Naive thymus-derived CD4-positive, alpha-beta T cell (primary cell): ENCODE measurements around the gene ACTG2. TPM values are rescaled to one million over a fixed set of nuclear protein-coding genes. Genes with fewer than 3 reads are reported as not detected.

Experiments
- ATAC-seq: fragments of 150-1000 bp; cut with Tn5 transposase; 2 replicates; pipeline ENCODE4 v1.10.0; 2021; ENCODE audit warnings: mild to moderate bottlenecking, moderate library complexity
- CTCF ChIA-PET: fragments of 350-600 bp; sonication (Branson Sonifier 250); formaldehyde crosslinking; loops from one replicate; lab custom pipeline; 2021; ENCODE audit warnings: antibody characterized with exemption; lab: Charles Lee
- POLR2A ChIA-PET: fragments of 350-600 bp; sonication (Branson Sonifier 250); formaldehyde crosslinking; loops from one replicate; lab custom pipeline; 2021; ENCODE audit warnings: antibody characterized with exemption, inconsistent platforms; lab: Charles Lee
- DNase-seq, 9 donors: peaks; one replicate each; pipeline versions ENCODE4 v3.0.0 to v3.0.0-alpha.2; 2020 to 2022; ENCODE audit warnings: mixed read lengths in 1 of 9
- H3K27ac ChIP-seq: one replicate; pipeline ENCODE4 v1.7.0; 2013; ENCODE audit warnings: mild to moderate bottlenecking, low read depth, low read length, moderate library complexity
- H3K27me3 ChIP-seq, 2 donors: one replicate each; pipeline ENCODE4 v1.7.0; 2013; ENCODE audit warnings: low read length in 2 of 2, mild to moderate bottlenecking in 2 of 2, moderate library complexity in 2 of 2; ENCODE audit not compliant: control insufficient read depth in 2 of 2, insufficient read depth in 2 of 2
- H3K36me3 ChIP-seq, 3 experiments: 1 replicate in 2 of 3; 2 replicates in 1 of 3; pipeline ENCODE4 v1.7.0; 2013; ENCODE audit warnings: low read length in 3 of 3, mild to moderate bottlenecking in 3 of 3, moderate library complexity in 1 of 3; ENCODE audit not compliant: insufficient read depth in 3 of 3, control insufficient read depth in 2 of 3
- H3K4me1 ChIP-seq, 2 donors: one replicate each; pipeline ENCODE4 v1.7.0; 2013; ENCODE audit warnings: low read length in 2 of 2, mild to moderate bottlenecking in 2 of 2, moderate library complexity in 1 of 2; ENCODE audit not compliant: control insufficient read depth in 2 of 2, insufficient read depth in 2 of 2
- H3K4me3 ChIP-seq: 2 replicates; pipeline ENCODE4 v1.7.0; 2013; ENCODE audit warnings: mild to moderate bottlenecking, low read length
- H3K9me3 ChIP-seq, 3 experiments: 1 replicate in 2 of 3; 2 replicates in 1 of 3; pipeline ENCODE4 v1.7.0; 2013; ENCODE audit warnings: low read length in 3 of 3; ENCODE audit not compliant: control insufficient read depth in 2 of 3
- H3K27ac Mint-ChIP-seq, 9 donors: one replicate each; pipeline ENCODE4 v1.8.0; 2020 to 2022; ENCODE audit warnings: mixed read lengths in 9 of 9, mild to moderate bottlenecking in 8 of 9, moderate library complexity in 5 of 9, inconsistent platforms in 2 of 9
- H3K27me3 Mint-ChIP-seq, 5 donors: one replicate each; pipeline ENCODE4 v1.8.0; 2021 to 2022; ENCODE audit warnings: mixed read lengths in 5 of 5, mild to moderate bottlenecking in 1 of 5
- H3K36me3 Mint-ChIP-seq, 5 donors: one replicate each; pipeline ENCODE4 v1.8.0; 2020 to 2022; ENCODE audit warnings: mixed read lengths in 5 of 5, mild to moderate bottlenecking in 3 of 5, inconsistent platforms in 1 of 5
- H3K4me1 Mint-ChIP-seq, 7 donors: one replicate each; pipeline ENCODE4 v1.8.0; 2020 to 2022; ENCODE audit warnings: mixed read lengths in 7 of 7, mild to moderate bottlenecking in 3 of 7, inconsistent platforms in 1 of 7
- H3K4me3 Mint-ChIP-seq, 10 donors: one replicate each; pipeline ENCODE4 v1.8.0; 2020 to 2022; ENCODE audit warnings: mild to moderate bottlenecking in 10 of 10, mixed read lengths in 10 of 10, moderate library complexity in 6 of 10, inconsistent platforms in 2 of 10
- H3K9me3 Mint-ChIP-seq, 11 donors: one replicate each; pipeline ENCODE4 v1.8.0; 2020 to 2022; ENCODE audit warnings: mixed read lengths in 11 of 11, mild to moderate bottlenecking in 4 of 11, inconsistent platforms in 1 of 11, moderate library complexity in 1 of 11
- intact Hi-C, 2 donors: fragments of 100-400 bp; cut with micrococcal nuclease; formaldehyde crosslinking; loops; one replicate each; pipeline ENCODE4 v1.15.1; 2023
- polyA plus RNA-seq, 2 donors: library from polyadenylated mRNA; unstranded; fragments of 300-500 nt; fragmentation: Illumina TruSeq; gene quantifications; one replicate each; pipeline ENCODE4 v1.2.3, GENCODE V29; 2021
- total RNA-seq, 6 experiments: library from RNA in 5 of 6; stranded (reverse) in 5 of 6; gene quantifications; 1 replicate in 5 of 6; 2 replicates in 1 of 6; pipeline ENCODE4 v1.2.3 and lab custom pipeline; 2021 to 2026

ACTG2 gene
- total and polyA plus RNA-seq, 7 experiments from 2014 or later, result not detected

- CTCF ChIA-PET, result no interaction called here
- DNase-seq, result no peak
- Histone ChIP-seq H3K27ac (no peak overlapping the region), H3K27me3 (no peaks in the 10 kb centered on the region), H3K4me3 (no peak overlapping the region), H3K9me3 (no peaks in the 10 kb centered on the region), H3K36me3 (no peaks in the 10 kb centered on the region), H3K4me1 (no peaks in the 10 kb centered on the region)
- peaks cover 0 to 4% (median 0%) of the 10 kb centered on the region in 11 donors for H3K9me3 Mint-ChIP-seq
- ATAC-seq, result no peak
- no peaks in the 10 kb centered on the region for H3K27me3 Mint-ChIP-seq
- POLR2A ChIA-PET, result no interaction called here
- H3K4me3 Mint-ChIP-seq, result no peak overlapping the region
- no peak overlapping the region for H3K27ac Mint-ChIP-seq
- H3K36me3 Mint-ChIP-seq, result peaks cover 0 to 3% (median 0%) of the 10 kb centered on the region in 5 donors
- H3K4me1 Mint-ChIP-seq, result peaks cover 15 to 38% (median 30%) of the 10 kb centered on the region in 7 donors
- intact Hi-C loops, result no loop called here
These were observed 2.3 kb upstream of the ACTG2 start for GRCh38 chr2:73890301-73891092.

GRCh38 chr2:73891276-73891901, 1.4 kb upstream of the ACTG2 start:
- H3K4me3 Mint-ChIP-seq, result no peak overlapping the region
- no peaks in the 10 kb centered on the region for H3K36me3 ChIP-seq
- DNase-seq (no peak), ATAC-seq (no peak)
- H3K27ac ChIP-seq, result no peak overlapping the region
- no peaks in the 10 kb centered on the region for H3K27me3 ChIP-seq
- H3K27ac Mint-ChIP-seq, result peak overlapping the region in 2 of 9 donors; percentile 20 to 61
- ChIA-PET CTCF (no interaction called here), POLR2A (no interaction called here)
- H3K4me1 ChIP-seq, result peaks cover 0 to 1% of the 10 kb centered on the region in 2 donors
- H3K4me1 Mint-ChIP-seq, result peaks cover 12 to 40% (median 36%) of the 10 kb centered on the region in 7 donors
- H3K9me3 Mint-ChIP-seq, result peaks cover 0 to under 1% (median 0%) of the 10 kb centered on the region in 11 donors
- H3K27me3 Mint-ChIP-seq, result no peaks in the 10 kb centered on the region
- no peak overlapping the region for H3K4me3 ChIP-seq
- H3K9me3 ChIP-seq, result no peaks in the 10 kb centered on the region
- H3K36me3 Mint-ChIP-seq, result peaks cover 0 to 3% (median 0%) of the 10 kb centered on the region in 5 donors
- intact Hi-C loops, result no loop called here

- no peak for ATAC-seq
- Mint-ChIP-seq H3K9me3 (no peaks in the 10 kb centered on the region), H3K4me1 (peaks cover 13 to 47% (median 36%) of the 10 kb centered on the region in 7 donors), H3K27ac (peak overlapping the region in 3 of 9 donors; percentile 14 to 77 (median 54)), H3K4me3 (peak overlapping the region in 1 of 10 donors; percentile 2), H3K27me3 (no peaks in the 10 kb centered on the region), H3K36me3 (no peaks in the 10 kb centered on the region)
- Histone ChIP-seq H3K36me3 (no peaks in the 10 kb centered on the region), H3K4me3 (no peak overlapping the region), H3K27me3 (no peaks in the 10 kb centered on the region), H3K4me1 (peaks cover 0 to 13% of the 10 kb centered on the region in 2 donors), H3K27ac (no peak overlapping the region), H3K9me3 (no peaks in the 10 kb centered on the region)
- intact Hi-C loops, result no loop called here
- ChIA-PET CTCF (no interaction called here), POLR2A (interaction anchor here (1.0 kb wide), 1 partner anchor 9 kb away, joined by 3 read pairs; no protein-coding TSS in a partner anchor)
- DNase-seq, result no peak
These were observed 1.1 kb downstream of the ACTG2 start for GRCh38 chr2:73893764-73894474.

GRCh38 chr2:73894475-73894850, 1.7 kb downstream of the ACTG2 start:
- H3K9me3 ChIP-seq, result no peaks in the 10 kb centered on the region
- Mint-ChIP-seq H3K9me3 (no peaks in the 10 kb centered on the region), H3K27me3 (no peaks in the 10 kb centered on the region), H3K27ac (peak overlapping the region in 5 of 9 donors; percentile 14 to 77 (median 53)), H3K36me3 (no peaks in the 10 kb centered on the region), H3K4me1 (peaks cover 13 to 47% (median 36%) of the 10 kb centered on the region in 7 donors), H3K4me3 (peak overlapping the region in 1 of 10 donors; percentile 2)
- H3K4me1 ChIP-seq, result peaks cover 0 to 13% of the 10 kb centered on the region in 2 donors
- intact Hi-C loops, result no loop called here
- ChIA-PET POLR2A (interaction anchor here (1.0 kb wide), 1 partner anchor 8 kb away, joined by 3 read pairs; no protein-coding TSS in a partner anchor), CTCF (interaction anchor here (0.7 to 0.9 kb wide), 2 partner anchors 71 to 94 kb away, joined by 3 read pairs; no protein-coding TSS in a partner anchor)
- H3K27me3 ChIP-seq, result no peaks in the 10 kb centered on the region
- H3K4me3 ChIP-seq, result no peak overlapping the region
- DNase-seq (no peak), ATAC-seq (no peak)
- H3K27ac ChIP-seq, result no peak overlapping the region
- H3K36me3 ChIP-seq, result no peaks in the 10 kb centered on the region

- H3K27ac Mint-ChIP-seq, result peak overlapping the region in 6 of 9 donors; percentile 26 to 90 (median 54)
These were observed 2.1 kb downstream of the ACTG2 start for GRCh38 chr2:73894877-73895276.

GRCh38 chr2:73895473-73895872, 2.7 kb downstream of the ACTG2 start:
- H3K4me3 Mint-ChIP-seq, result peak overlapping the region in 1 of 10 donors; percentile 32

More at GRCh38 chr2:73894877-73895276, 2.1 kb downstream of the ACTG2 start:
- Histone ChIP-seq H3K27ac (no peak overlapping the region), H3K4me3 (no peak overlapping the region), H3K36me3 (no peaks in the 10 kb centered on the region), H3K4me1 (peaks cover 0 to 13% of the 10 kb centered on the region in 2 donors), H3K9me3 (no peaks in the 10 kb centered on the region), H3K27me3 (no peaks in the 10 kb centered on the region)
- Mint-ChIP-seq H3K36me3 (no peaks in the 10 kb centered on the region), H3K4me3 (peak overlapping the region in 1 of 10 donors; percentile 32), H3K27me3 (no peaks in the 10 kb centered on the region), H3K4me1 (peaks cover 13 to 47% (median 36%) of the 10 kb centered on the region in 7 donors), H3K9me3 (no peaks in the 10 kb centered on the region)
- DNase-seq, result no peak
- intact Hi-C loops, result loop anchor here in 1 of 2 donors (5.0 kb wide), 1 partner anchor 33 kb away; no protein-coding TSS in a partner anchor
- ChIA-PET POLR2A (interaction anchor here (1.0 kb wide), 1 partner anchor 8 kb away, joined by 3 read pairs; no protein-coding TSS in a partner anchor), CTCF (interaction anchor here (0.7 to 0.9 kb wide), 2 partner anchors 71 to 94 kb away, joined by 3 read pairs; no protein-coding TSS in a partner anchor)
- ATAC-seq, result no peak

More at GRCh38 chr2:73895473-73895872, 2.7 kb downstream of the ACTG2 start:
- Mint-ChIP-seq H3K27me3 (no peaks in the 10 kb centered on the region), H3K36me3 (no peaks in the 10 kb centered on the region), H3K4me1 (peaks cover 13 to 47% (median 36%) of the 10 kb centered on the region in 7 donors), H3K27ac (peak overlapping the region in 7 of 9 donors; percentile 26 to 90 (median 54)), H3K9me3 (no peaks in the 10 kb centered on the region)
- no peak for DNase-seq
- ATAC-seq, result no peak
- no peaks in the 10 kb centered on the region for H3K9me3 ChIP-seq
- no peak overlapping the region for H3K4me3 ChIP-seq
- peaks cover 0 to 13% of the 10 kb centered on the region in 2 donors for H3K4me1 ChIP-seq
- H3K27ac ChIP-seq, result no peak overlapping the region
- intact Hi-C loops, result loop anchor here in 1 of 2 donors (5.0 kb wide), 1 partner anchor 33 kb away; no protein-coding TSS in a partner anchor
- H3K27me3 ChIP-seq, result no peaks in the 10 kb centered on the region
- POLR2A ChIA-PET, result interaction anchor here (1.0 kb wide), 1 partner anchor 32 kb away, joined by 4 read pairs; the partner anchor contains the start of gene DGUOK
- H3K36me3 ChIP-seq, result no peaks in the 10 kb centered on the region
- CTCF ChIA-PET, result interaction anchor here (0.7 to 0.9 kb wide), 2 partner anchors 72 to 93 kb away, joined by 3 read pairs; no protein-coding TSS in a partner anchor
